Suprapubic skin (tissue), 4 donors: ENCODE measurements around the gene SMIM1. TPM values are rescaled to one million over a fixed set of nuclear protein-coding genes. Genes with fewer than 3 reads are reported as not detected.
A peak's percentile ranks its signal among the peaks of the same experiment; 100 is the strongest.

Source experiments
- DNase-seq, 2 donors: peaks; one replicate each; pipeline ENCODE4 v3.0.0-alpha.2; 2019; ENCODE audit warnings: low spot score in 2 of 2
- H3K27ac ChIP-seq: fragments of 200-600 bp; sonication (generic); one replicate; pipeline ENCODE4 v1.5.1; 2019
- H3K27me3 ChIP-seq: fragments of 200-600 bp; sonication (generic); one replicate; pipeline ENCODE4 v1.5.1; 2019
- H3K36me3 ChIP-seq: fragments of 200-600 bp; sonication (generic); one replicate; pipeline ENCODE4 v1.5.1; 2019
- H3K4me1 ChIP-seq: fragments of 200-600 bp; sonication (generic); one replicate; pipeline ENCODE4 v1.5.1; 2019
- H3K4me3 ChIP-seq: fragments of 200-600 bp; sonication (generic); one replicate; pipeline ENCODE4 v1.5.1; 2019; ENCODE audit warnings: mild to moderate bottlenecking
- H3K9me3 ChIP-seq: fragments of 200-600 bp; sonication (generic); one replicate; pipeline ENCODE4 v1.5.1; 2019
- CTCF ChIP-seq, 2 donors: fragments of 200-600 bp in 1 of 2; fragments of 450-650 bp in 1 of 2; sonication (generic) in 1 of 2; IDR thresholded peaks; one replicate each; pipeline ENCODE4 v1.5.1; 2016 to 2019; ENCODE audit warnings: antibody characterized with exemption in 2 of 2, mild to moderate bottlenecking in 1 of 2, moderate library complexity in 1 of 2
- EP300 ChIP-seq: sonication (generic); formaldehyde crosslinking; IDR thresholded peaks from one replicate; pipeline ENCODE4 v1.6.1; 2017; ENCODE audit warnings: antibody characterized with exemption
- POLR2A ChIP-seq, 2 donors: fragments of 450-650 bp; IDR thresholded peaks; one replicate each; pipeline ENCODE4 v1.6.1; 2017; ENCODE audit warnings: antibody characterized with exemption in 2 of 2, mild to moderate bottlenecking in 2 of 2, moderate library complexity in 2 of 2
- POLR2AphosphoS5 ChIP-seq, 3 donors: sonication (generic); formaldehyde crosslinking; IDR thresholded peaks; one replicate each; pipeline ENCODE4 v1.6.1; 2017; ENCODE audit warnings: antibody characterized with exemption in 3 of 3
- WGBS: methylation state at CpG from one replicate; pipeline ENCODE4 v1.1.5; 2018; 5-methylcytosine and 5-hydroxymethylcytosine counted together
- total RNA-seq, 4 donors: library from RNA; depleted of rRNA; stranded (reverse); fragments of >200 nt; gene quantifications; one replicate each; pipeline ENCODE4 v1.1.0, GENCODE V29; 2016

SMIM1 gene
- total RNA-seq, 4 donors from 2014 or later, result 3.2 to 8.4 (median 3.4) TPM; not detected in 1

GRCh38 chr1:3778590-3779264 lies 6.2 kb downstream of the SMIM1 start:
- no peaks in the 10 kb centered on the region for H3K9me3 ChIP-seq
- DNase-seq, result no peak
- WGBS, result 64% methylated on average over 7 of the region's 14 CpGs
- H3K36me3 ChIP-seq, result peaks cover 49% of the 10 kb centered on the region
- TF ChIP-seq POLR2A (IDR thresholded peaks at IDR 0.05) (no peak), EP300 (no peak), CTCF (IDR thresholded peaks at IDR 0.05) (no peak), POLR2AphosphoS5 (IDR thresholded peaks at IDR 0.05) (no peak)
- H3K4me1 ChIP-seq, result peaks cover 21% of the 10 kb centered on the region
- H3K4me3 ChIP-seq, result no peak overlapping the region
- no peak overlapping the region for H3K27ac ChIP-seq
- H3K27me3 ChIP-seq, result no peaks in the 10 kb centered on the region

GRCh38 chr1:3779265-3779911 lies 6.8 kb downstream of the SMIM1 start:
- DNase-seq, result no peak
- H3K27me3 ChIP-seq, result no peaks in the 10 kb centered on the region
- H3K9me3 ChIP-seq, result no peaks in the 10 kb centered on the region
- WGBS, result 76% methylated on average over 5 of the region's 23 CpGs
- peaks cover 56% of the 10 kb centered on the region for H3K36me3 ChIP-seq
- H3K4me3 ChIP-seq, result no peak overlapping the region
- no peak for TF ChIP-seq POLR2A (IDR thresholded peaks at IDR 0.05)
- TF ChIP-seq POLR2AphosphoS5 (IDR thresholded peaks at IDR 0.05), result no peak
- no peak for TF ChIP-seq CTCF (IDR thresholded peaks at IDR 0.05)
- no peak for TF ChIP-seq EP300
- no peak overlapping the region for H3K27ac ChIP-seq
- H3K4me1 ChIP-seq, result peaks cover 18% of the 10 kb centered on the region

GRCh38 chr1:3779912-3780416 lies 7.4 kb downstream of the SMIM1 start:
- Histone ChIP-seq H3K36me3 (peaks cover 62% of the 10 kb centered on the region), H3K9me3 (no peaks in the 10 kb centered on the region)
- TF ChIP-seq POLR2A (IDR thresholded peaks at IDR 0.05) (no peak), EP300 (no peak), CTCF (IDR thresholded peaks at IDR 0.05) (no peak), POLR2AphosphoS5 (IDR thresholded peaks at IDR 0.05) (no peak)

GRCh38 chr1:3780901-3781300 lies 8.4 kb downstream of the SMIM1 start:
- DNase-seq, result peak in 1 of 2 donors; percentile 83
- Histone ChIP-seq H3K4me1 (peaks cover 6% of the 10 kb centered on the region), H3K27ac (no peak overlapping the region), H3K27me3 (no peaks in the 10 kb centered on the region), H3K4me3 (no peak overlapping the region), H3K36me3 (peaks cover 71% of the 10 kb centered on the region), H3K9me3 (no peaks in the 10 kb centered on the region)
- WGBS, result 70% methylated on average over 21 of the region's 21 CpGs
- TF ChIP-seq POLR2A (IDR thresholded peaks at IDR 0.05), result no peak
- no peak for TF ChIP-seq CTCF (IDR thresholded peaks at IDR 0.05)
- no peak for TF ChIP-seq EP300
- TF ChIP-seq POLR2AphosphoS5 (IDR thresholded peaks at IDR 0.05), result no peak

More at GRCh38 chr1:3779912-3780416, 7.4 kb downstream of the SMIM1 start:
- Histone ChIP-seq H3K27ac (no peak overlapping the region), H3K4me3 (no peak overlapping the region), H3K27me3 (no peaks in the 10 kb centered on the region), H3K4me1 (peaks cover 15% of the 10 kb centered on the region)
- no peak for DNase-seq
- 91% methylated on average over 19 of the region's 20 CpGs for WGBS
